Motor neuron (in vitro differentiated cells): ENCODE data around the gene UNKL. TPM values are rescaled to one million over a fixed set of nuclear protein-coding genes. Genes with fewer than 3 reads are reported as not detected.

Experiments
- ATAC-seq, 8 experiments: fragments of 200-7000 bp; cut with Tn5 transposase; replicated peaks in 6 of 8; 2 replicates each; pipeline ENCODE4 v1.8.0; 2021; ENCODE audit warnings: mild to moderate bottlenecking in 8 of 8, moderate library complexity in 8 of 8
- H3K27ac ChIP-seq, 2 donors: fragments of 250-450 bp; sonication (Bioruptor Pico); 2 replicates each; pipeline ENCODE4 v1.9.0; 2021; ENCODE audit warnings: antibody characterized with exemption in 2 of 2, mild to moderate bottlenecking in 2 of 2, moderate library complexity in 1 of 2
- H3K4me1 ChIP-seq, 2 donors: fragments of 250-450 bp; sonication (Bioruptor Pico); replicated peaks in 1 of 2; 2 replicates each; pipeline ENCODE4 v1.6.1; 2021; ENCODE audit warnings: antibody characterized with exemption in 2 of 2, mild to moderate bottlenecking in 2 of 2, moderate library complexity in 1 of 2
- H3K4me3 ChIP-seq, 5 donors: fragments of 250-450 bp; sonication (Bioruptor Pico); 2 replicates each; pipeline ENCODE4 v1.9.0; 2021; ENCODE audit warnings: antibody characterized with exemption in 5 of 5, mild to moderate bottlenecking in 5 of 5, moderate library complexity in 4 of 5
- WGBS, 10 experiments: fragments of 450-650 bp; shearing (Covaris generic); methylation state at CpG; one replicate each; pipeline ENCODE4 v1.0.0; 2022; 5-methylcytosine and 5-hydroxymethylcytosine counted together
- in situ Hi-C, 9 experiments: fragments of 400-800 bp; cut with MboI; loops; one replicate each; pipeline ENCODE4 v1.15.0; 2021; ENCODE audit warnings: low sequenced_read_pairs in 9 of 9, low pct_unique_long_range_greater_than_20kb in 2 of 9; ENCODE audit not compliant: unreplicated experiment in 9 of 9
- total RNA-seq, 8 experiments: library from RNA; unstranded; fragments of 300-600 nt; gene quantifications; 2 replicates each; pipeline versions ENCODE4 v1.2.3 to v1.2.4, GENCODE V29; 2022

UNKL gene
- 10 to 100 TPM in 3 of 8 experiments, 1 to 10 TPM in 5; 4.0 to 34.7 (median 8.5) TPM for total RNA-seq

- 7 to 53% (median 34%) methylated on average over 3 to 6 of the region's 72 CpGs; no CpG with 5 or more reads in 6 of the 10 experiments for whole genome bisulfite sequencing, 10 experiments
- Histone ChIP-seq H3K27ac (peak within 1 kb of the TSS; percentile 65 to 87), H3K4me1 (peaks cover 10 to 19% of the 10 kb centered on the region in 2 donors), H3K4me3 (peak within 1 kb of the TSS; percentile 63 to 100 (median 90))
- peak; percentile 16 to 79 (median 76) for ATAC-seq
- in situ Hi-C loops, result no loop called here
Observed at GRCh38 chr16:1414532-1415260, at the start of gene UNKL. Gene UNKL, minus strand, starts transcription at chr16:1414704. Its CDS starts 13 bp downstream, at chr16:1414691.

GRCh38 chr16:1461146-1461545 lies 46.6 kb upstream of the UNKL start:
- in situ Hi-C loops, result no loop called here
- H3K4me3 ChIP-seq, result no peak overlapping the region
- no peak overlapping the region for H3K27ac ChIP-seq
- no peaks in the 10 kb centered on the region for H3K4me1 ChIP-seq
- 80 to 92% methylated on average over 1 to 10 of the region's 24 CpGs; no CpG with 5 or more reads in 8 of the 10 experiments for WGBS, 10 experiments
- ATAC-seq, result peak in 2 of 8 experiments; percentile 16 to 26

GRCh38 chr16:1460602-1461138 lies 46.2 kb upstream of the UNKL start:
- ATAC-seq, result peak in 1 of 8 experiments; percentile 19
- WGBS, 10 experiments, result 87 to 100% (median 100%) methylated on average over 2 to 6 of the region's 30 CpGs; no CpG with 5 or more reads in 7 of the 10 experiments
- H3K4me3 ChIP-seq, result no peak overlapping the region
- in situ Hi-C loops, result no loop called here
- H3K4me1 ChIP-seq, result no peaks in the 10 kb centered on the region
- no peak overlapping the region for H3K27ac ChIP-seq

- no peak overlapping the region for H3K27ac ChIP-seq
- in situ Hi-C loops, result no loop called here
- no CpG with 5 or more reads among the region's 10 CpGs for WGBS, 10 experiments
Observed at GRCh38 chr16:1459967-1460366, 45.5 kb upstream of the UNKL start.

GRCh38 chr16:1458977-1459341 lies 44.5 kb upstream of the UNKL start:
- 72 to 87% (median 84%) methylated on average over 2 to 7 of the region's 14 CpGs; no CpG with 5 or more reads in 7 of the 10 experiments for WGBS, 10 experiments
- no peak for ATAC-seq
- in situ Hi-C loops, result no loop called here
- Histone ChIP-seq H3K27ac (no peak overlapping the region), H3K4me3 (no peak overlapping the region), H3K4me1 (no peaks in the 10 kb centered on the region)

More at GRCh38 chr16:1459967-1460366, 45.5 kb upstream of the UNKL start:
- ATAC-seq, result peak in 1 of 8 experiments; percentile 12
- Histone ChIP-seq H3K4me3 (no peak overlapping the region), H3K4me1 (no peaks in the 10 kb centered on the region)

GRCh38 chr16:1458336-1458976 lies 44.0 kb upstream of the UNKL start:
- no peak for ATAC-seq
- Histone ChIP-seq H3K27ac (no peak overlapping the region), H3K4me1 (no peaks in the 10 kb centered on the region), H3K4me3 (no peak overlapping the region)
- WGBS, 10 experiments, result 80 to 96% (median 89%) methylated on average over 1 to 11 of the region's 26 CpGs; no CpG with 5 or more reads in 6 of the 10 experiments
- in situ Hi-C loops, result no loop called here

GRCh38 chr16:1457489-1458245 lies 43.2 kb upstream of the UNKL start:
- Histone ChIP-seq H3K27ac (no peak overlapping the region), H3K4me1 (no peaks in the 10 kb centered on the region), H3K4me3 (no peak overlapping the region)
- peak in 2 of 8 experiments; percentile 6 to 7 for ATAC-seq
- 93 to 100% (median 97%) methylated on average over 1 to 8 of the region's 42 CpGs; no CpG with 5 or more reads in 7 of the 10 experiments for whole genome bisulfite sequencing, 10 experiments
- in situ Hi-C loops, result no loop called here

- WGBS, 10 experiments, result 67 to 100% (median 89%) methylated on average over 1 to 8 of the region's 16 CpGs; no CpG with 5 or more reads in 6 of the 10 experiments
- in situ Hi-C loops, result no loop called here
- H3K4me3 ChIP-seq, result no peak overlapping the region
- no peaks in the 10 kb centered on the region for H3K4me1 ChIP-seq
- no peak for ATAC-seq
- no peak overlapping the region for H3K27ac ChIP-seq
Observed at GRCh38 chr16:1456951-1457350, 42.4 kb upstream of the UNKL start.

- in situ Hi-C loops, result no loop called here
- H3K4me1 ChIP-seq, result no peaks in the 10 kb centered on the region
- WGBS, 10 experiments, result 85 to 100% (median 95%) methylated on average over 1 to 13 of the region's 41 CpGs; no CpG with 5 or more reads in 7 of the 10 experiments
- H3K4me3 ChIP-seq, result no peak overlapping the region
- H3K27ac ChIP-seq, result no peak overlapping the region
- no peak for ATAC-seq
Observed at GRCh38 chr16:1455190-1456171, 41.0 kb upstream of the UNKL start.

GRCh38 chr16:1454561-1454960 lies 40.1 kb upstream of the UNKL start:
- in situ Hi-C loops, result no loop called here
- WGBS, 10 experiments, result 80 to 100% (median 93%) methylated on average over 1 to 3 of the region's 17 CpGs; no CpG with 5 or more reads in 7 of the 10 experiments
- Histone ChIP-seq H3K4me1 (no peaks in the 10 kb centered on the region), H3K27ac (no peak overlapping the region), H3K4me3 (no peak overlapping the region)
- no peak for ATAC-seq

GRCh38 chr16:1453316-1453715 lies 38.8 kb upstream of the UNKL start:
- in situ Hi-C loops, result no loop called here
- 83 to 100% (median 97%) methylated on average over 1 to 7 of the region's 19 CpGs; no CpG with 5 or more reads in 7 of the 10 experiments for WGBS, 10 experiments
- no peaks in the 10 kb centered on the region for H3K4me1 ChIP-seq
- no peak overlapping the region for H3K27ac ChIP-seq
- no peak for ATAC-seq
- no peak overlapping the region for H3K4me3 ChIP-seq

GRCh38 chr16:1452530-1452929 lies 38.0 kb upstream of the UNKL start:
- peak in 3 of 8 experiments; percentile 2 to 9 (median 8) for ATAC-seq
- Histone ChIP-seq H3K4me3 (no peak overlapping the region), H3K4me1 (no peaks in the 10 kb centered on the region), H3K27ac (no peak overlapping the region)
- WGBS, 10 experiments, result 90 to 94% methylated on average over 4 to 6 of the region's 20 CpGs; no CpG with 5 or more reads in 8 of the 10 experiments
- in situ Hi-C loops, result no loop called here
